Keratinocyte (primary cell): ENCODE data around the gene PRICKLE4. TPM values are rescaled to one million over a fixed set of nuclear protein-coding genes. Genes with fewer than 3 reads are reported as not detected.

Experiments
- polyA plus RNA-seq, 5 experiments: library from polyadenylated mRNA; depleted of rRNA in 3 of 5; stranded (reverse) in 3 of 5; stranded (forward) in 1 of 5; unstranded in 1 of 5; fragments of >200 nt; gene quantifications; 1 replicate in 1 of 5; 2 replicates in 3 of 5; 3 replicates in 1 of 5; pipeline versions ENCODE4 v1.2.1 to v1.2.3, GENCODE V29; 2011 to 2012; ENCODE audit warnings: missing spikeins in 2 of 5, low read depth in 1 of 5, low replicate concordance in 1 of 5
- small RNA-seq, 3 experiments: library from RNA; depleted of rRNA; stranded (forward); fragments of <200 nt; gene quantifications; one replicate each; pipeline ENCODE3, GENCODE V24; 2012; ENCODE audit warnings: low read depth in 3 of 3, low replicate concordance in 1 of 3; ENCODE audit not compliant: insufficient read length in 3 of 3

The PRICKLE4 gene
- polyA plus RNA-seq, 1 donor (not counting 4 experiments of a cell fraction or from before 2014, with no cell fraction given) = 0.13 TPM

Small RNA genes lying within 50 kb of the gene (small RNA-seq; reads per million reads assigned to genes)
- 0 reads per million in 3 experiments for gene AL365205.2
- 0 reads per million in 3 experiments for gene AL365205.3
- 0 reads per million in 3 experiments for gene RF00393

Other genes with a start within 250 kb of the PRICKLE4 start
- 0.93 to 4.3 TPM (median 1.1 TPM) in 3 replicates for gene FOXP4, start 234.4 kb upstream of the PRICKLE4 start, polyA plus RNA-seq
- 60.1 to 104 TPM (median 76.2 TPM) in 3 replicates for gene MDFI, start 142.3 kb upstream of the PRICKLE4 start, polyA plus RNA-seq
- 3.0 to 10.3 TPM (median 4.3 TPM) in 3 replicates for gene TFEB, start 45.2 kb upstream of the PRICKLE4 start, polyA plus RNA-seq
- not detected in 3 replicates for gene PGC, start 33.4 kb upstream of the PRICKLE4 start, polyA plus RNA-seq
- gene FRS3, start 882 bp upstream of the PRICKLE4 start, polyA plus RNA-seq = 2.0 to 2.5 TPM (median 2.0 TPM) in 3 replicates
- 266 to 449 TPM (median 374 TPM) in 3 replicates for gene TOMM6, start 6.9 kb downstream of the PRICKLE4 start, polyA plus RNA-seq
- 1.0 to 3.2 TPM (median 2.3 TPM) in 3 replicates for gene USP49, start 114.6 kb downstream of the PRICKLE4 start, polyA plus RNA-seq
- 34.0 to 37.5 TPM (median 34.8 TPM) in 3 replicates for gene MED20, start 140.4 kb downstream of the PRICKLE4 start, polyA plus RNA-seq
- gene BYSL, start 140.7 kb downstream of the PRICKLE4 start, polyA plus RNA-seq = 34.3 to 39.2 TPM (median 34.5 TPM) in 3 replicates
- 37.3 to 58.9 TPM (median 37.4 TPM) in 3 replicates for gene CCND3, start 161.0 kb downstream of the PRICKLE4 start, polyA plus RNA-seq